Muscle of leg (tissue), 11 donors: ENCODE measurements around the gene NSG2. TPM values are rescaled to one million over a fixed set of nuclear protein-coding genes. Genes with fewer than 3 reads are reported as not detected.
A peak's percentile ranks its signal among the peaks of the same experiment; 100 is the strongest.

Experiments used
- DNase-seq: peaks from one replicate; pipeline ENCODE4 v3.0.0; 2013
- H3K27ac ChIP-seq: one replicate; pipeline ENCODE4 v1.5.1; 2013; ENCODE audit warnings: mild to moderate bottlenecking, low read length, control low read depth
- H3K27me3 ChIP-seq: one replicate; pipeline ENCODE4 v1.6.1; 2013; ENCODE audit warnings: low read length; ENCODE audit not compliant: control insufficient read depth, insufficient read depth
- H3K36me3 ChIP-seq: one replicate; pipeline ENCODE4 v1.6.1; 2013; ENCODE audit warnings: low read length; ENCODE audit not compliant: control insufficient read depth, insufficient read depth
- H3K4me1 ChIP-seq: one replicate; pipeline ENCODE4 v1.6.1; 2013; ENCODE audit warnings: low read length; ENCODE audit not compliant: control insufficient read depth, insufficient read depth
- H3K4me3 ChIP-seq: one replicate; pipeline ENCODE4 v1.5.1; 2013; ENCODE audit warnings: low read length, control low read depth
- H3K9me3 ChIP-seq: replicated peaks from 2 replicates; pipeline ENCODE4 v1.6.1; 2013; ENCODE audit warnings: low read depth, low read length; ENCODE audit not compliant: control insufficient read depth
- WGBS: methylation state at CpG from one replicate; pipeline ENCODE4 v1.1.5; 2013; ENCODE audit warnings: missing lambda C conversion rate; ENCODE audit not compliant: insufficient coverage; 5-methylcytosine and 5-hydroxymethylcytosine counted together
- polyA plus RNA-seq, 8 donors: library from polyadenylated mRNA; unstranded; fragments of 120-200 nt; gene quantifications; one replicate each; pipeline versions ENCODE4 v1.2.1 to v1.2.3, GENCODE V29; 2013; ENCODE audit warnings: inconsistent platforms in 1 of 8, low replicate concordance in 1 of 8; ENCODE audit not compliant: insufficient read length in 8 of 8, insufficient read depth in 1 of 8
- total RNA-seq: library from RNA; stranded (reverse); fragments of 120-200 nt; gene quantifications from one replicate; pipeline ENCODE4 v1.2.4, GENCODE V29; 2013

NSG2 gene
- total and polyA plus RNA-seq, 9 donors = 0.14 to 1.6 (median 0.48) TPM; not detected in 2

- 62% methylated on average over 2 of the region's 2 CpGs for WGBS
- no peak for DNase-seq
- H3K4me1 ChIP-seq = no peaks in the 10 kb centered on the region
- H3K27ac ChIP-seq = no peak overlapping the region
- H3K36me3 ChIP-seq = no peaks in the 10 kb centered on the region
- H3K9me3 ChIP-seq = no peaks in the 10 kb centered on the region
- H3K27me3 ChIP-seq = peaks cover 3% of the 10 kb centered on the region
- no peak overlapping the region for H3K4me3 ChIP-seq
Observed at GRCh38 chr5:174058433-174059122, 13.1 kb downstream of the NSG2 start.

GRCh38 chr5:174059247-174059646 is 13.7 kb downstream of the NSG2 start:
- Histone ChIP-seq H3K27ac (no peak overlapping the region), H3K27me3 (peaks cover 5% of the 10 kb centered on the region), H3K9me3 (no peaks in the 10 kb centered on the region), H3K4me1 (no peaks in the 10 kb centered on the region), H3K4me3 (no peak overlapping the region), H3K36me3 (no peaks in the 10 kb centered on the region)
- no peak for DNase-seq
- WGBS = no CpG with 5 or more reads among the region's 1 CpG

- peaks cover 9% of the 10 kb centered on the region for H3K27me3 ChIP-seq
- DNase-seq = no peak
- no peaks in the 10 kb centered on the region for H3K4me1 ChIP-seq
- H3K27ac ChIP-seq = no peak overlapping the region
- no peak overlapping the region for H3K4me3 ChIP-seq
- no peaks in the 10 kb centered on the region for H3K9me3 ChIP-seq
- H3K36me3 ChIP-seq = no peaks in the 10 kb centered on the region
Observed at GRCh38 chr5:174063082-174063756, 17.7 kb downstream of the NSG2 start.

GRCh38 chr5:174064171-174064570 is 18.7 kb downstream of the NSG2 start:
- H3K27ac ChIP-seq = no peak overlapping the region
- H3K36me3 ChIP-seq = no peaks in the 10 kb centered on the region
- no peaks in the 10 kb centered on the region for H3K9me3 ChIP-seq
- peaks cover 9% of the 10 kb centered on the region for H3K27me3 ChIP-seq
- no peak for DNase-seq
- 46% methylated on average over 5 of the region's 8 CpGs for WGBS
- H3K4me1 ChIP-seq = no peaks in the 10 kb centered on the region
- no peak overlapping the region for H3K4me3 ChIP-seq

- peaks cover 1% of the 10 kb centered on the region for H3K4me1 ChIP-seq
- WGBS = 52% methylated on average over 3 of the region's 8 CpGs
- DNase-seq = no peak
- no peaks in the 10 kb centered on the region for H3K9me3 ChIP-seq
- H3K4me3 ChIP-seq = no peak overlapping the region
- H3K36me3 ChIP-seq = no peaks in the 10 kb centered on the region
- peaks cover 9% of the 10 kb centered on the region for H3K27me3 ChIP-seq
- no peak overlapping the region for H3K27ac ChIP-seq
Observed at GRCh38 chr5:174065528-174066197, 20.2 kb downstream of the NSG2 start.

- Histone ChIP-seq H3K27me3 (peaks cover 9% of the 10 kb centered on the region), H3K4me1 (peaks cover 3% of the 10 kb centered on the region), H3K4me3 (no peak overlapping the region), H3K9me3 (no peaks in the 10 kb centered on the region), H3K36me3 (no peaks in the 10 kb centered on the region), H3K27ac (no peak overlapping the region)
- DNase-seq = no peak
- 64% methylated on average over 1 of the region's 1 CpG for WGBS
Observed at GRCh38 chr5:174067499-174067898, 22.0 kb downstream of the NSG2 start.

GRCh38 chr5:174071484-174071883 is 26.0 kb downstream of the NSG2 start:
- H3K36me3 ChIP-seq = no peaks in the 10 kb centered on the region
- H3K9me3 ChIP-seq = no peaks in the 10 kb centered on the region
- no peak overlapping the region for H3K27ac ChIP-seq
- no peak overlapping the region for H3K4me3 ChIP-seq
- peaks cover 2% of the 10 kb centered on the region for H3K27me3 ChIP-seq
- 75% methylated on average over 7 of the region's 8 CpGs for WGBS
- DNase-seq = no peak
- peaks cover 3% of the 10 kb centered on the region for H3K4me1 ChIP-seq

GRCh38 chr5:174073122-174073660 is 27.7 kb downstream of the NSG2 start:
- no peaks in the 10 kb centered on the region for H3K9me3 ChIP-seq
- no peaks in the 10 kb centered on the region for H3K27me3 ChIP-seq
- 63% methylated on average over 2 of the region's 3 CpGs for WGBS
- H3K4me3 ChIP-seq = no peak overlapping the region
- H3K27ac ChIP-seq = no peak overlapping the region
- H3K36me3 ChIP-seq = no peaks in the 10 kb centered on the region
- peak; percentile 70 for DNase-seq
- peaks cover 3% of the 10 kb centered on the region for H3K4me1 ChIP-seq

GRCh38 chr5:174074369-174074768 is 28.9 kb downstream of the NSG2 start:
- DNase-seq = no peak
- H3K4me3 ChIP-seq = no peak overlapping the region
- 89% methylated on average over 7 of the region's 7 CpGs for WGBS
- H3K36me3 ChIP-seq = no peaks in the 10 kb centered on the region
- H3K9me3 ChIP-seq = no peaks in the 10 kb centered on the region
- H3K27me3 ChIP-seq = no peaks in the 10 kb centered on the region
- no peak overlapping the region for H3K27ac ChIP-seq
- peaks cover 3% of the 10 kb centered on the region for H3K4me1 ChIP-seq

GRCh38 chr5:174078416-174078815 is 32.9 kb downstream of the NSG2 start:
- H3K27ac ChIP-seq = no peak overlapping the region
- H3K4me1 ChIP-seq = no peaks in the 10 kb centered on the region
- DNase-seq = no peak
- no peaks in the 10 kb centered on the region for H3K27me3 ChIP-seq
- WGBS = no CpG with 5 or more reads among the region's 3 CpGs
- no peaks in the 10 kb centered on the region for H3K36me3 ChIP-seq
- H3K9me3 ChIP-seq = no peaks in the 10 kb centered on the region
- H3K4me3 ChIP-seq = no peak overlapping the region
